Urothelium cell line (cell line): Measurements from ENCODE around the gene ZNF778.
A peak's percentile ranks its signal among the peaks of the same experiment; 100 is the strongest.

Experiments used
- DNase-seq: peaks from one replicate; pipeline ENCODE4 v3.0.0; 2011; ENCODE audit warnings: low spot score, mixed read lengths
- FAIRE-seq: peaks from 2 replicates; lab custom pipeline; 2011; peaks lifted over from hg19 to GRCh38; lab: Jason Lieb, UNC

Gene ZNF778

GRCh38 chr16:89273741-89274472, 56.4 kb downstream of the ZNF778 start:
- no peak for FAIRE-seq
- no peak for DNase-seq

GRCh38 chr16:89274561-89275283, 57.2 kb downstream of the ZNF778 start:
- no peak for DNase-seq
- no peak for FAIRE-seq

- FAIRE-seq = no peak
- no peak for DNase-seq
Observed at GRCh38 chr16:89275284-89275584, 57.7 kb downstream of the ZNF778 start.

- DNase-seq (no peak), FAIRE-seq (no peak)
Observed at GRCh38 chr16:89275837-89276720, 58.6 kb downstream of the ZNF778 start.

- FAIRE-seq = no peak
- DNase-seq = no peak
Observed at GRCh38 chr16:89277049-89277448, 59.5 kb downstream of the ZNF778 start.

- no peak for FAIRE-seq
Observed at GRCh38 chr16:89277641-89278341, 60.3 kb downstream of the ZNF778 start.

GRCh38 chr16:89278441-89279240, 61.1 kb downstream of the ZNF778 start:
- FAIRE-seq (no peak), DNase-seq (no peak)

More at GRCh38 chr16:89277641-89278341, 60.3 kb downstream of the ZNF778 start:
- DNase-seq = no peak

GRCh38 chr16:89279666-89280481, 62.4 kb downstream of the ZNF778 start:
- DNase-seq (no peak), FAIRE-seq (no peak)

- FAIRE-seq (peak; percentile 5), DNase-seq (no peak)
Observed at GRCh38 chr16:89280546-89281188, 63.2 kb downstream of the ZNF778 start.

GRCh38 chr16:89281189-89281577, 63.7 kb downstream of the ZNF778 start:
- FAIRE-seq (no peak), DNase-seq (no peak)

GRCh38 chr16:89281829-89282228, 64.3 kb downstream of the ZNF778 start:
- FAIRE-seq = no peak

GRCh38 chr16:89282523-89282922, 65.0 kb downstream of the ZNF778 start:
- FAIRE-seq = no peak

More at GRCh38 chr16:89281829-89282228, 64.3 kb downstream of the ZNF778 start:
- DNase-seq = no peak

GRCh38 chr16:89283449-89283848, 65.9 kb downstream of the ZNF778 start:
- FAIRE-seq (no peak), DNase-seq (no peak)

More at GRCh38 chr16:89282523-89282922, 65.0 kb downstream of the ZNF778 start:
- no peak for DNase-seq

GRCh38 chr16:89285381-89285780, 67.9 kb downstream of the ZNF778 start:
- no peak for FAIRE-seq

GRCh38 chr16:89286096-89286495, 68.6 kb downstream of the ZNF778 start:
- FAIRE-seq = no peak
- no peak for DNase-seq

More at GRCh38 chr16:89285381-89285780, 67.9 kb downstream of the ZNF778 start:
- DNase-seq = no peak
